SK-N-MC (cell line): ENCODE data around the gene AK4.

ENCODE experiments used
- EZH2 ChIP-seq: fragments of 200-600 bp; sonication (generic); IDR thresholded peaks from one replicate; pipeline ENCODE4 v1.6.1; 2017; ENCODE audit warnings: antibody characterized with exemption
- FOXP2 ChIP-seq: optimal IDR thresholded peaks from 2 replicates; pipeline ENCODE3; 2011; ENCODE audit warnings: mild to moderate bottlenecking, moderate library complexity; ENCODE audit not compliant: insufficient read depth; ENCODE audit errors: extremely low read length, control extremely low read depth

GRCh38 chr1:65119951-65120350 lies 28.1 kb upstream of the AK4 start:
- no peak for TF ChIP-seq EZH2
- TF ChIP-seq FOXP2, result no peak
